Head of caudate nucleus (tissue), 42 donors: ENCODE measurements around the gene SLC7A5.
"Not testable (repeated sequence)": the region's sequence is repeated elsewhere in the genome, so short reads cannot be mapped to it uniquely, and the experiment has no call there.

Experiments
- DNase-seq, 42 donors: peaks; one replicate each; pipeline versions ENCODE4 v3.0.0 to v3.0.0-alpha.2; 2020 to 2021; ENCODE audit warnings: mixed read lengths in 7 of 42
- intact Hi-C: fragments of 100-400 bp; cut with DNase I; formaldehyde crosslinking; loops from one replicate; pipeline ENCODE4 v1.15.0; 2022

Gene SLC7A5

GRCh38 chr16:87891764-87892163, 22.5 kb upstream of the SLC7A5 start:
- no peak for DNase-seq
- intact Hi-C loops, result no loop called here

DNA sequence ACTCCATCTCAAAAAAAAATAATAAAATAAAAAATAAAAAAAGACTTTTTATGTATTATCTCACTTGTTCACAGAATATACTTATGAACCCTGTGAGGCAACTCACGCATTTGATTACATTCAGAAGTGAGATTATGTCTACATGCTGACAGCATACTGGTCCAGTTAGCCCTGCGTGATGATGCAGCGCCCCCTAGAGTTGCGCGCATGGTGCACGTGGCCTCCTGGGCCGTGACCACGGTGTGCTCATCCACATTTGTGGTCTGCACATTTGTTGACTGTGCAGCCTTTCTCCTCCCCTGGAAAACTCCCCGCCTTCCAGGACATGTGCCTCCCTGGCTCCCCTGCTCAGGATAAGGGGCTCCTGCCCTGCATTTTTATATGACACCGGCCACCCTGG, 20.5 kb upstream of the SLC7A5 start:
- intact Hi-C loops, result not testable (repeated sequence)

DNA sequence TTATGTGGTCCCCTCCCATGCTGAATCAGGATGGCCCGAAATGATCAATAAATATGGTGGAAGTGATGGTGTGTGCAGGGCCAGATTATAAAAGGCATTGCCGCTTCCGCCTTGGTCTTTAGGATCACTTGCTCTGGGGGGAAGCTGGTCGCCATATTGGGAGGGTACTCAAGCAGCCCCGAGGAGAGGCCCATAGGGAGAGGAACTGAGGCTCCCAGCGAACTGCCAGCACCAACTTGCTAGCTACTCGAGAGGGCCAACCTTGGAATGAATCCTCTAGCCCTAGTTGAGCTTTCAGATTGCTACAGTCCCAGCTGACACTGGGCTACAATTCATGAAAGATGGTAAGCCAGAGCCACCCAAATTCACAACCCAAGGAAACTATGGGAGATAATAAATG, 19.0 kb upstream of the SLC7A5 start:
- DNase-seq, intact Hi-C loops: not testable (repeated sequence)

More for the DNA sequence above, 20.5 kb upstream of the SLC7A5 start:
- not testable (repeated sequence) for DNase-seq

DNA sequence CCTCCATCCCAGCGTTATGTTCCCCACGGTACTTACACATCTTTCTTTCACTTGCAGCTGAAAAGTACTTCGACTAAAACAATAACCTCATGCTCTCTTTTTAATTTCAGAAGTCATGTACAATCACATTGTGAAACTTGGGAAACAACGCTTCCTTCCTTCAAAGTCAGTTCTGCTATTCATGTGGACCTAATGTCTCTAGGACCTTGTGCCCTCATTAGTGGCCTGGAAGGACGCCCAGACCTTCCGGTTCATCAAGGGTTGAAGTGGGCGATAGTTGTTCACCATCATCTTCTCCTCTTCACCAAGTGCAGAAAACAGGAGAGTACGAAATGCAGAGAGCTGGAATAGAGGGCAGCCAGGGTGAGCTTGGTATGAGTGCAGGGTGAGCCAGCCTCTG, 18.6 kb upstream of the SLC7A5 start:
- peak in 3 of 42 donors; percentile 32 to 45 (median 41) for DNase-seq
- intact Hi-C loops, result not testable (repeated sequence)

GRCh38 chr16:87885371-87885967, 16.2 kb upstream of the SLC7A5 start:
- DNase-seq, result not testable (repeated sequence)

GRCh38 chr16:87882436-87883019, 13.2 kb upstream of the SLC7A5 start:
- intact Hi-C loops, result no loop called here
- no peak for DNase-seq

More at GRCh38 chr16:87885371-87885967, 16.2 kb upstream of the SLC7A5 start:
- intact Hi-C loops, result not testable (repeated sequence)

DNA sequence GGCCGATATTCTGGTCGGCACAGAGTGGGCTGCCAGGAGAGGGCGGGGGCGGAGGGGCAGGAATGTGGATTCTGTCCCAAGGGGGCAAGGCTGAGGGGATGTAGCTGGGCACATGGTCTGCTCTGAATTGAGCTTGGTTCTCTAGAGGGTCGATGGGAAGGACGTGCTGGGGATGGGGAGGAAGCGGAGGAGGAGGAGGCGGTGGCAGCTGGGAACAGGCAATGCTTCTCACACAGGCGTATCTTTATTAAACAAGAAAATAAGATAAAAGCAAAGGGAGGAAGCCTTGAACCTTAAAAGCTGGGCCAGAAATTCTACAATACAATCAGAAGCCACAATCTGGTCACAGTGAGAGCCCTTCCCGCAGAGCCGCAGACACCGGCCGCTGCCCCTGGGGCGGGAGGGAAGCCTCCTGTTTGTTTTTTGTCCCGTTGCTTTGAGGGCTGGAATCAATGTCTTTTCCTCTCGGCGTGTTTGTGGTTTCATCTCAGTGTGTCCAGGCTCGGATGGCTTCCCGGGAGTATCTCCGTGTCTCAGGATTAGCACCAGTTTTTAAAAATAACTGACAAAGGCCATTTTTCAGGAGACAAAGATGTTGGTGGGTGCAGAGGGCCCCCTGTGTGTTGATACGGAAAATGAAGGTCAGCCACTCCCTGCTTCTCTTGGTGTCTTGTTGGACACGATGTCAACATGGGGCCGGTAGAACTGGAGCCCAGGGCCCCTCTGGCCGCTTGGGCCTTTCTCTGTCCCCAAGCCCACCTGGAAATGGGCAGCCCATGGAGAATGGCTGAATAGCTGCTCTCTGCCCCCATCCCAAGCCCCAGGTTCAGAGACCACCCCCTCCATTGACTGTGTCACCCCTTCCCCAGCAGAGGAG, 12.3 kb upstream of the SLC7A5 start:
- DNase-seq, result no peak
- intact Hi-C loops, result no loop called here

DNA sequence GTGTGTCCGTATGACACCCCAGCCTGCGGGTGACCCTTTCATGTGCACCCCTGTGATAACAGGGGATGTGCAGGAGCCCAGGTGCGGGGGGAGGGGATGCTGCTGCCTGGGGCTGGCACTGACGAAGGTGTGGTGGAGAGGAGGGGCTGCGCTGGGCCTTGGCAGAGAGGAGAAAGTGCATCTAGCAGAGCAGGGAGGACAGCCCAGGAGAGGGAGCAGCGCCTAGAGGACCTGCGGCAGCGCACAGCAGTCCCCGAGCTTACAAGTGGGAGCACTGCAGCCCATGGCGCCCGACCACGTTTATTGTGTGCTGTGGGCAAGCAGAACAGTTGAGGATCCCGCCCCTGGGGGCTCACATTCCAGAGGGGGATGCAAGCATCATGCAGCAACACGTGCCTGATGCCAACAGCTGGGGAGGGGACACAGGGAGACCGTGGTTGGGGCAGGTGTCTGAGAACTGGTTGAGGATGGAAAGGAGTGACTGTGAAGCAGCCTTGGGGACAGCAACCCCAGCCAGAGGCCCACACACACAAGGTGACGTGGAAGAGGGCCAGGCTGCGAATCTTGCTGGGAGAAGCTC, 10.9 kb upstream of the SLC7A5 start:
- no peak for DNase-seq
- intact Hi-C loops, result no loop called here

DNA sequence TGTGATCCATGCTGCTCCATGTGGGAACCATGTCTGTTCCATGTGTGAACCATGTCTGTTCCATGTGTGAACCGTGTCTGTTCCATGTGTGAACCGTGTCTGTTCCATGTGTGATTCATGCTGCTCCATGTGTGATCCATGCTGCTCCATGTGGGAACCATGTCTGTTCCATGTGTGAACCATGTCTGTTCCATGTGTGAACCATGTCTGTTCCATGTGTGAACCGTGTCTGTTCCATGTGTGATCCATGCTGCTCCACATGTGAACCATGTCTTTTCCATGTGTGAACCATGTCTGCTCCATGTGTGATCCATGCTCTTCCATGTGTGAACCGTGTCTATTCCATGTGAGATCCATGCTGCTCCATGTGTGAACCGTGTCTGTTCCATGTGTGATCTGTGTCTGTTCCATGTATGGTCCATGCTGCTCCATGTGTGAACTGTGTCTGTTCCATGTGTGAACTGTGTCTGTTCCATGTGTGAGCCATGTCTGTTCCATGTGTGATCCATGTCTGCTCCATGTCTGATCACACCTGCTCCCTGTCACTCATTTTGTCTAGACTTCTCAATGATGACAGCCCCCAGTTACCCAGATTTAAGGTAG, 10.2 kb upstream of the SLC7A5 start:
- DNase-seq, intact Hi-C loops: not testable (repeated sequence)

GRCh38 chr16:87878704-87879103, 9.4 kb upstream of the SLC7A5 start:
- intact Hi-C loops, result no loop called here
- no peak for DNase-seq

- peak in 5 of 42 donors; percentile 41 to 57 (median 52) for DNase-seq
- intact Hi-C loops, result no loop called here
Measured at GRCh38 chr16:87877942-87878507, 8.7 kb upstream of the SLC7A5 start.

GRCh38 chr16:87874639-87875427, 5.5 kb upstream of the SLC7A5 start:
- intact Hi-C loops, result no loop called here
- no peak for DNase-seq

GRCh38 chr16:87870418-87871291, 1.3 kb upstream of the SLC7A5 start:
- intact Hi-C loops, result loop anchor here (2.0 kb wide), 1 partner anchor 92 kb away; no protein-coding TSS in a partner anchor
- DNase-seq, result not testable (repeated sequence)

- DNase-seq, result not testable (repeated sequence)
- intact Hi-C loops, result loop anchor here (2.0 kb wide), 1 partner anchor 91 kb away; no protein-coding TSS in a partner anchor
Measured at GRCh38 chr16:87869879-87870417, 641 bp upstream of the SLC7A5 start.

GRCh38 chr16:87868254-87869029, 865 bp downstream of the SLC7A5 start:
- intact Hi-C loops, result not testable (repeated sequence)
- DNase-seq, result peak in 37 of 42 donors; percentile 36 to 87 (median 62)
